ENCODE results near the gene FCER1G. TPM values are rescaled to one million over a fixed set of nuclear protein-coding genes. Genes with fewer than 3 reads are reported as not detected.
A peak's percentile ranks its signal among the peaks of the same experiment; 100 is the strongest.

FCER1G gene
- total and polyA plus RNA-seq, 9 of the 15 experiments (the other 6 are each of a cell fraction or from before 2014, with no cell fraction given), result 0.15 to 0.69 (median 0.31) TPM; not detected in 2

DNA sequence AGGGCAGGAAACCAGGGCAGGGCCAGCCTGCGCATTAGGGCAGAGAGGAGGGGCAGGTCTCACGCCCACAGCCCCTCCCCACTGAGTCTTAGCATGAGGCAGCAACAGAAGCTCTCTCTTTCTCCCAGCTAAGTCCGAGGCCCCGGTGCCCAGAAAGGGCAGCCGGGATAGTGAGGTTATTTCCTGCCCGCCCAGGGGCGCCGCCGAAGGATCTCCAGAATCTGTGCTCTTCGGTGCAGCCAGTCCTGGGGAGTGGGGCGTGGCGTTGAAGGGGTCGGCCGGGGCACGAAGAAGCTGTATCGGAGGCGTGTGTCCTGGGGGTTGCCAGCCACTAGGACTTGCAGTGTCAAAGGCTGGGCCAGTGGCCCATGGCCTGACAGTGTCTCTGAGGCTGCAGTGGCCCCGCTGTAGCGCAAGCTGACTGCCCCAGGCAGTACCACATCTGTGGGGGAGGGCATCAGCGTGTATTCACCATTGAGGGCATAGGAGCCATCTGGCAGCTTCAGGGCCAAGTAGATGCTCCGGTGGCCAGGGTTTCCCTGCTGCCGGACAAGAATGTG, 24.1 kb upstream of the FCER1G start (continued):
- TF ChIP-seq KLF10 (CRISPR knock-in tag; IDR thresholded peaks at IDR 0.05), result no peak

DNA sequence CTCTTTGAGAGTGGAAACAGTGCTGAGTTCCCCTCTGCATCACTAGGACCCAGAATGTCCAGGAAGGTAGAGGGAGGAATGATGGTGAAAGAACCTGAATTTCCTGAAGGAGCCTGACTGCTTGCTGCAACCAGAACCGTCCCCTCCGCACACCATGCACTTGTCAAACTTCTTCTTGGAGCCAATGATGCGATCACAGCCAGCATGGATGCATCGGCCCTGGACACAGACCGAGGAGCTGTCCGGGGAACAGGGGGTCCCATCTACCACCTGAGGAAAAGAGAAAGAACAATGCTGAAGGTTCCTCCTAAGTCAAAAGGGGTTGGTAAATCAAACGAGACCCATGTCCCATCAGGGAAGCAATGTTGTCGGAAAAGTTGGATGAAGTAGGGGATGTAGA, 23.1 kb upstream of the FCER1G start:
- Histone ChIP-seq H3K27me3 (ENCODE audit: control insufficient read depth in 2 of 2, insufficient read depth in 2 of 2, low read length in 2 of 2) (no peaks in the 10 kb centered on the region), H2AFZ (ENCODE audit: low read depth, low read length) (peak overlapping the region; percentile 94; the same call in 1 of the 2 replicates), H4K20me1 (replicated peaks; ENCODE audit: control insufficient read depth, insufficient read depth, low read length) (no peaks in the 10 kb centered on the region), H3K79me2 (ENCODE audit: control insufficient read depth, insufficient read depth, low read length) (no peaks in the 10 kb centered on the region), H3K4me2 (ENCODE audit: insufficient read depth, low read length) (no peak overlapping the region), H3K9ac (ENCODE audit: insufficient read depth in 1 of 2, low read depth in 2 of 2, low read length in 2 of 2) (peak overlapping the region in 1 of 2 experiments; percentile 43; a peak in 1 of 4 replicates), H3K9me3 (replicated peaks; ENCODE audit: control insufficient read depth, insufficient read depth, low read depth, low read length) (no peaks in the 10 kb centered on the region), H3K36me3 (ENCODE audit: control insufficient read depth, insufficient read depth, low read length) (no peaks in the 10 kb centered on the region), H3K4me3 (no peak overlapping the region), H3K27ac (ENCODE audit: extremely low read depth, low read depth, low read length) (no peak overlapping the region), H3K9me1 (ENCODE audit: control insufficient read depth, insufficient read depth, low read length) (no peaks in the 10 kb centered on the region), H3K4me1 (replicated peaks in 1 of 2; ENCODE audit: control insufficient read depth in 2 of 2, insufficient read depth in 2 of 2, low read length in 2 of 2) (peaks cover 18 to 28% of the 10 kb centered on the region in 2 experiments)
- DNase-seq (ENCODE audit: extremely low read depth in 1 of 4, low spot score in 3 of 4) (no peak), FAIRE-seq (no peak), ATAC-seq (no peak)
- in situ Hi-C loops (cut with MboI) (no loop called here), intact Hi-C loops (cut with micrococcal nuclease) (loop anchor here (1.0 to 2.0 kb wide), 3 partner anchors 17 to 183 kb away; no protein-coding TSS in a partner anchor)
- BruUV-seq (replicated peaks), result no TSS peak
- ChIA-PET CTCF (ENCODE audit: low intra/inter-chr PET ratio) (interaction anchor here (0.9 to 2.4 kb wide), 3 partner anchors 29 to 176 kb away, joined by 3 to 9 read pairs (median 5); partner anchors contain the start of gene CFAP126), POLR2A (interaction anchor here (0.7 to 1.8 kb wide), 4 partner anchors 10 to 783 kb away, joined by 3 to 8 read pairs (median 6); partner anchors contain the start of genes B4GALT3 and NDUFS2)
- 22% methylated on average over 8 of the region's 8 CpGs for WGBS (ENCODE audit: insufficient coverage, low coverage, missing lambda C conversion rate)
- TF ChIP-seq STAG1 (CRISPR knock-in tag; IDR thresholded peaks at IDR 0.05; ENCODE audit: borderline replicate concordance), result no peak
- no peak for TF ChIP-seq EGR1 (conservative IDR thresholded peaks at IDR 0.05)
- TF ChIP-seq BRF1 (IDR thresholded peaks at IDR 0.05; ENCODE audit: borderline replicate concordance, extremely low read depth, insufficient read length), result no peak
- TF ChIP-seq ZNF436 (CRISPR knock-in tag; IDR thresholded peaks at IDR 0.05), result no peak
- TF ChIP-seq RBM14 (IDR thresholded peaks at IDR 0.05; ENCODE audit: borderline replicate concordance, insufficient read depth, low read depth, low read length), result no peak
- no peak for TF ChIP-seq SOX6 (IDR thresholded peaks at IDR 0.05)
- no peak for TF ChIP-seq FOXJ2 (tag; IDR thresholded peaks at IDR 0.05)
- TF ChIP-seq, protein P1, sequence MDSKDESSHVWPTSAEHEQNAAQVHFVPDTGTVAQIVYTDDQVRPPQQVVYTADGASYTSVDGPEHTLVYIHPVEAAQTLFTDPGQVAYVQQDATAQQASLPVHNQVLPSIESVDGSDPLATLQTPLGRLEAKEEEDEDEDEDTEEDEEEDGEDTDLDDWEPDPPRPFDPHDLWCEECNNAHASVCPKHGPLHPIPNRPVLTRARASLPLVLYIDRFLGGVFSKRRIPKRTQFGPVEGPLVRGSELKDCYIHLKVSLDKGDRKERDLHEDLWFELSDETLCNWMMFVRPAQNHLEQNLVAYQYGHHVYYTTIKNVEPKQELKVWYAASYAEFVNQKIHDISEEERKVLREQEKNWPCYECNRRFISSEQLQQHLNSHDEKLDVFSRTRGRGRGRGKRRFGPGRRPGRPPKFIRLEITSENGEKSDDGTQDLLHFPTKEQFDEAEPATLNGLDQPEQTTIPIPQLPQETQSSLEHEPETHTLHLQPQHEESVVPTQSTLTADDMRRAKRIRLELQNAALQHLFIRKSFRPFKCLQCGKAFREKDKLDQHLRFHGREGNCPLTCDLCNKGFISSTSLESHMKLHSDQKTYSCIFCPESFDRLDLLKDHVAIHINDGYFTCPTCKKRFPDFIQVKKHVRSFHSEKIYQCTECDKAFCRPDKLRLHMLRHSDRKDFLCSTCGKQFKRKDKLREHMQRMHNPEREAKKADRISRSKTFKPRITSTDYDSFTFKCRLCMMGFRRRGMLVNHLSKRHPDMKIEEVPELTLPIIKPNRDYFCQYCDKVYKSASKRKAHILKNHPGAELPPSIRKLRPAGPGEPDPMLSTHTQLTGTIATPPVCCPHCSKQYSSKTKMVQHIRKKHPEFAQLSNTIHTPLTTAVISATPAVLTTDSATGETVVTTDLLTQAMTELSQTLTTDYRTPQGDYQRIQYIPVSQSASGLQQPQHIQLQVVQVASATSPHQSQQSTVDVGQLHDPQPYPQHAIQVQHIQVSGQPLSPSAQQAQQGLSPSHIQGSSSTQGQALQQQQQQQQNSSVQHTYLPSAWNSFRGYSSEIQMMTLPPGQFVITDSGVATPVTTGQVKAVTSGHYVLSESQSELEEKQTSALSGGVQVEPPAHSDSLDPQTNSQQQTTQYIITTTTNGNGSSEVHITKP (IDR thresholded peaks at IDR 0.05; ENCODE audit: partially characterized antibody), result no peak
- TF ChIP-seq KLF13 (tag; IDR thresholded peaks at IDR 0.05; ENCODE audit: borderline replicate concordance, low read depth), result no peak
- TF ChIP-seq ETS2 (tag; IDR thresholded peaks at IDR 0.05; ENCODE audit: borderline replicate concordance, poor library complexity, severe bottlenecking), result no peak
- no peak for TF ChIP-seq ETV1 (tag; conservative IDR thresholded peaks at IDR 0.05; ENCODE audit: low read depth)
- no peak for TF ChIP-seq CREB1 (IDR thresholded peaks at IDR 0.05)
- no peak for TF ChIP-seq CREB1 (CRISPR knock-in tag; IDR thresholded peaks at IDR 0.05)
- no peak for TF ChIP-seq CBFA2T3 (IDR thresholded peaks at IDR 0.05)
- TF ChIP-seq, protein P2, sequence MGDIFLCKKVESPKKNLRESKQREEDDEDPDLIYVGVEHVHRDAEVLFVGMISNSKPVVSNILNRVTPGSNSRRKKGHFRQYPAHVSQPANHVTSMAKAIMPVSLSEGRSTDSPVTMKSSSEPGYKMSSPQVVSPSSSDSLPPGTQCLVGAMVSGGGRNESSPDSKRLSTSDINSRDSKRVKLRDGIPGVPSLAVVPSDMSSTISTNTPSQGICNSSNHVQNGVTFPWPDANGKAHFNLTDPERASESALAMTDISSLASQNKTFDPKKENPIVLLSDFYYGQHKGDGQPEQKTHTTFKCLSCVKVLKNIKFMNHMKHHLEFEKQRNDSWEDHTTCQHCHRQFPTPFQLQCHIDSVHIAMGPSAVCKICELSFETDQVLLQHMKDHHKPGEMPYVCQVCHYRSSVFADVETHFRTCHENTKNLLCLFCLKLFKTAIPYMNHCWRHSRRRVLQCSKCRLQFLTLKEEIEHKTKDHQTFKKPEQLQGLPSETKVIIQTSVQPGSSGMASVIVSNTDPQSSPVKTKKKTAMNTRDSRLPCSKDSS (IDR thresholded peaks at IDR 0.05; ENCODE audit: low read depth, partially characterized antibody), result no peak
- no peak for TF ChIP-seq ZNF3 (CRISPR knock-in tag; IDR thresholded peaks at IDR 0.05)
